Neural progenitor cell (in vitro differentiated cells): ENCODE results near the gene EVC. TPM values are rescaled to one million over a fixed set of nuclear protein-coding genes. Genes with fewer than 3 reads are reported as not detected.
A peak's percentile ranks its signal among the peaks of the same experiment; 100 is the strongest.

Experiments
- DNase-seq: peaks from one replicate; pipeline ENCODE4 v3.0.0-alpha.2; 2016; ENCODE audit warnings: low spot score
- H2AFZ ChIP-seq: fragments of 200-600 bp; sonication (generic); replicated peaks from 2 replicates; pipeline ENCODE4 v1.6.1; 2016; ENCODE audit warnings: antibody characterized with exemption
- H3F3A ChIP-seq: fragments of 200-600 bp; sonication (generic); 2 replicates; pipeline ENCODE4 v1.6.1; 2016; ENCODE audit warnings: antibody characterized with exemption, low read depth
- H3K27ac ChIP-seq: fragments of 200-600 bp; sonication (generic); 2 replicates; pipeline ENCODE4 v1.5.1; 2016; ENCODE audit warnings: mild to moderate bottlenecking
- H3K27me3 ChIP-seq: fragments of 200-600 bp; sonication (generic); 2 replicates; pipeline ENCODE4 v1.6.1; 2016; ENCODE audit warnings: mild to moderate bottlenecking, moderate library complexity
- H3K36me3 ChIP-seq: fragments of 200-600 bp; sonication (generic); 2 replicates; pipeline ENCODE4 v1.5.1; 2016
- H3K4me1 ChIP-seq: fragments of 200-600 bp; sonication (generic); 2 replicates; pipeline ENCODE4 v1.6.1; 2016; ENCODE audit warnings: mixed run types
- H3K4me2 ChIP-seq: fragments of 200-600 bp; sonication (generic); 2 replicates; pipeline ENCODE4 v1.6.1; 2016
- H3K4me3 ChIP-seq: fragments of 200-600 bp; sonication (generic); 2 replicates; pipeline ENCODE4 v1.5.1; 2016
- H3K79me2 ChIP-seq: fragments of 200-600 bp; sonication (generic); 2 replicates; pipeline ENCODE4 v1.6.1; 2016; ENCODE audit warnings: low read depth
- H3K9ac ChIP-seq: fragments of 200-600 bp; sonication (generic); 2 replicates; pipeline ENCODE4 v1.6.1; 2016
- H3K9me3 ChIP-seq: fragments of 200-600 bp; sonication (generic); 2 replicates; pipeline ENCODE4 v1.5.1; 2016; ENCODE audit warnings: low read depth
- H4K20me1 ChIP-seq: fragments of 200-600 bp; sonication (generic); 2 replicates; pipeline ENCODE4 v1.6.1; 2016; ENCODE audit warnings: low read depth
- H3K27ac Mint-ChIP-seq: 3 replicates; pipeline ENCODE4 v1.8.0; 2021; ENCODE audit warnings: mixed read lengths
- H3K27me3 Mint-ChIP-seq: 2 replicates; pipeline ENCODE4 v1.8.0; 2022; ENCODE audit warnings: low read depth, mild to moderate bottlenecking, inconsistent platforms, moderate library complexity, mixed read lengths; ENCODE audit not compliant: insufficient read depth
- H3K36me3 Mint-ChIP-seq: 3 replicates; pipeline ENCODE4 v1.8.0; 2021; ENCODE audit warnings: mixed read lengths
- H3K4me1 Mint-ChIP-seq: 3 replicates; pipeline ENCODE4 v1.8.0; 2021; ENCODE audit warnings: mixed read lengths
- H3K4me3 Mint-ChIP-seq: 3 replicates; pipeline ENCODE4 v1.8.0; 2021; ENCODE audit warnings: mild to moderate bottlenecking, moderate library complexity, mixed read lengths
- H3K9me3 Mint-ChIP-seq: 3 replicates; pipeline ENCODE4 v1.8.0; 2020; ENCODE audit warnings: mixed read lengths
- EZH2 ChIP-seq: fragments of 200-600 bp; sonication (generic); IDR thresholded peaks from 2 replicates; pipeline ENCODE4 v1.6.1; 2017; ENCODE audit warnings: antibody characterized with exemption, mild to moderate bottlenecking, moderate library complexity
- EZH2phosphoT487 ChIP-seq: fragments of 200-600 bp; sonication (generic); IDR thresholded peaks from 2 replicates; pipeline ENCODE4 v1.6.1; 2017; ENCODE audit warnings: antibody characterized with exemption
- total RNA-seq: library from RNA; depleted of rRNA; stranded (reverse); fragments of >200 nt; gene quantifications from 2 replicates; pipeline ENCODE4 v1.2.3, GENCODE V29; 2015; ENCODE audit warnings: low replicate concordance
- TF ChIP-seq, protein P1 (sequence below): fragments of 200-600 bp; sonication (generic); IDR thresholded peaks from 2 replicates; pipeline ENCODE4 v1.5.1; 2017; ENCODE audit warnings: antibody characterized with exemption, mild to moderate bottlenecking

Gene EVC
- total RNA-seq, 1 donor from 2014 or later: 3.6 TPM

DNA sequence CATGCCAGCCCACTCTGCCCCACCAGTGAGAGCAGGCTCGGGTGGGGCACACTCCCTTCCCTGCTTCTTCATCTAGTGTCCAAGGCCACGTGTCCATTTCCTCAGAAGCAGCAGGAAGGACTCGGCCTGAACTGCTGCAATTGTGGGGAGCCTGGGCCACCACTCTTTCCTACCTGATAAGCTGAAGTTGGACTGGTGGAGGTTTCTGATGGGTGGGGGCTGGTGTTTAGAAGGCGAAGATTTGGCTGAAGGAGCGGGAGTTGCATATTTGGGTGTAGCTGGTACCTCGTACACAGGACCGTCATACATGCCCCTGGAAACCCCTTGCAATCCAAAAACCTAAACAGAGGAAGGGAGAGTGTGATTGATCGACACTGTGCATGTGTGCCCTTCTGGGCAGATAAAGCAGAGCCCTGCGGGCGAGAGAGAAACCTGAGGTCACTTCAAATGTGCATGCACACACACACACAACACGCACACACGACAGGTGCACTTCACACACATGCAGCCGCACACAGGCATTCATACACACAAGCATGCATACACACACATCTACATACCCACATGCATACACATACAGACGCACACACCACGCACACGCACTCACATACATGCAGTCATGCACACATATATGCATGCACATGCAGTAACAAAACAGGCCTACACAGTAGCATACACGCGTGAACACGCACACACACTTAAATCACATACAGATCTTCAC lies 114.5 kb downstream of the EVC start:
- H3K4me3 Mint-ChIP-seq: no peak overlapping the region
- peaks cover 61% of the 10 kb centered on the region for H3K36me3 Mint-ChIP-seq
- no peaks in the 10 kb centered on the region for H3K27me3 ChIP-seq

DNA sequence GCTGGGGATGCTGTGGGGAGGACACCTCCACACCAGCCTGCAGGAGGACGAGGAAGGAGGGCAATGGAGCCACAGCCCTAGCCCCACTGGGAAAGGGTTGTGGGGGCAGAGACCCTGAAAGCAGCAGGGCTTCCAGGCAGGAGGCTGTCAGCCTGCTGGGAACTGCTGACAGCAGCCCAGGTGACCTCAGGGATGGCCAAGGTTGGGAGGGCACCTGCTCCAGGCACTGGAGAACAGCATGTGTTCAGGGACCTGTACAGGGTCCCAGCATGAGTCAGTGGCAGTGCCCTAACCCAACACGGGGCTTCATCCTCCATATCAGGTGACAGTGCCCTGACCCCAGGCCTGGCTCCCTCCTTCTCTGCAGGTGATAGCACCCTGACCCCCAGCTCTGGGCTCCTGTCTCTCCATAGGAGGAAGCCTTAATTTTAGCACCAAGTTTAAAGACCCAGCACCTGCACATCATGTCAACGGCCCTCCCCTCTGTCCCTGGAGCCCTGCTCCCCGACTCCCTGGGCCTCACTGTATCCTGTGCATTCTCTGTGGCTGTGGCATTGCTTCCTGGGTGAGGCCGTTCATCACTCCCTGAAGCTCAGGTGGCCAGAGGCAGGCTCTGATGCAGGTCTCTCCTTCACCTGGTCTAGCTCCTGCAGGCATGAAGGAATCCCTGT lies 115.6 kb downstream of the EVC start:
- Mint-ChIP-seq H3K27me3 (peaks cover 3% of the 10 kb centered on the region), H3K9me3 (no peaks in the 10 kb centered on the region), H3K27ac (no peak overlapping the region), H3K36me3 (peaks cover 54% of the 10 kb centered on the region), H3K4me1 (no peaks in the 10 kb centered on the region), H3K4me3 (no peak overlapping the region)
- Histone ChIP-seq H3K27ac (no peak overlapping the region), H3K79me2 (no peaks in the 10 kb centered on the region), H3K4me1 (no peaks in the 10 kb centered on the region), H4K20me1 (peaks cover 3% of the 10 kb centered on the region), H3K9me3 (no peaks in the 10 kb centered on the region), H3K36me3 (peaks cover 5% of the 10 kb centered on the region), H2AFZ (no peak overlapping the region), H3K4me3 (no peak overlapping the region), H3K4me2 (no peak overlapping the region), H3K9ac (no peak overlapping the region), H3K27me3 (no peaks in the 10 kb centered on the region), H3F3A (peaks cover 8% of the 10 kb centered on the region)
- TF ChIP-seq, protein P1, sequence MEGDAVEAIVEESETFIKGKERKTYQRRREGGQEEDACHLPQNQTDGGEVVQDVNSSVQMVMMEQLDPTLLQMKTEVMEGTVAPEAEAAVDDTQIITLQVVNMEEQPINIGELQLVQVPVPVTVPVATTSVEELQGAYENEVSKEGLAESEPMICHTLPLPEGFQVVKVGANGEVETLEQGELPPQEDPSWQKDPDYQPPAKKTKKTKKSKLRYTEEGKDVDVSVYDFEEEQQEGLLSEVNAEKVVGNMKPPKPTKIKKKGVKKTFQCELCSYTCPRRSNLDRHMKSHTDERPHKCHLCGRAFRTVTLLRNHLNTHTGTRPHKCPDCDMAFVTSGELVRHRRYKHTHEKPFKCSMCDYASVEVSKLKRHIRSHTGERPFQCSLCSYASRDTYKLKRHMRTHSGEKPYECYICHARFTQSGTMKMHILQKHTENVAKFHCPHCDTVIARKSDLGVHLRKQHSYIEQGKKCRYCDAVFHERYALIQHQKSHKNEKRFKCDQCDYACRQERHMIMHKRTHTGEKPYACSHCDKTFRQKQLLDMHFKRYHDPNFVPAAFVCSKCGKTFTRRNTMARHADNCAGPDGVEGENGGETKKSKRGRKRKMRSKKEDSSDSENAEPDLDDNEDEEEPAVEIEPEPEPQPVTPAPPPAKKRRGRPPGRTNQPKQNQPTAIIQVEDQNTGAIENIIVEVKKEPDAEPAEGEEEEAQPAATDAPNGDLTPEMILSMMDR: no peak
- TF ChIP-seq EZH2: no peak
- DNase-seq: no peak

More for the DNA sequence above, 114.5 kb downstream of the EVC start:
- TF ChIP-seq EZH2phosphoT487 (no peak), EZH2 (no peak)
- TF ChIP-seq, protein P1: no peak
- no peak overlapping the region for H3K4me3 ChIP-seq
- no peaks in the 10 kb centered on the region for H3K9me3 Mint-ChIP-seq
- H3K79me2 ChIP-seq: no peaks in the 10 kb centered on the region
- peaks cover 5% of the 10 kb centered on the region for H3K27me3 Mint-ChIP-seq
- no peak overlapping the region for H3K9ac ChIP-seq
- no peak overlapping the region for H3K27ac ChIP-seq
- no peak for DNase-seq
- peaks cover 5% of the 10 kb centered on the region for H3K36me3 ChIP-seq
- H3K27ac Mint-ChIP-seq: no peak overlapping the region
- H4K20me1 ChIP-seq: peaks cover 3% of the 10 kb centered on the region
- H3K4me1 ChIP-seq: no peaks in the 10 kb centered on the region
- H3K9me3 ChIP-seq: no peaks in the 10 kb centered on the region
- H2AFZ ChIP-seq: no peak overlapping the region
- H3K4me1 Mint-ChIP-seq: no peaks in the 10 kb centered on the region
- peaks cover 8% of the 10 kb centered on the region for H3F3A ChIP-seq
- H3K4me2 ChIP-seq: no peak overlapping the region

DNA sequence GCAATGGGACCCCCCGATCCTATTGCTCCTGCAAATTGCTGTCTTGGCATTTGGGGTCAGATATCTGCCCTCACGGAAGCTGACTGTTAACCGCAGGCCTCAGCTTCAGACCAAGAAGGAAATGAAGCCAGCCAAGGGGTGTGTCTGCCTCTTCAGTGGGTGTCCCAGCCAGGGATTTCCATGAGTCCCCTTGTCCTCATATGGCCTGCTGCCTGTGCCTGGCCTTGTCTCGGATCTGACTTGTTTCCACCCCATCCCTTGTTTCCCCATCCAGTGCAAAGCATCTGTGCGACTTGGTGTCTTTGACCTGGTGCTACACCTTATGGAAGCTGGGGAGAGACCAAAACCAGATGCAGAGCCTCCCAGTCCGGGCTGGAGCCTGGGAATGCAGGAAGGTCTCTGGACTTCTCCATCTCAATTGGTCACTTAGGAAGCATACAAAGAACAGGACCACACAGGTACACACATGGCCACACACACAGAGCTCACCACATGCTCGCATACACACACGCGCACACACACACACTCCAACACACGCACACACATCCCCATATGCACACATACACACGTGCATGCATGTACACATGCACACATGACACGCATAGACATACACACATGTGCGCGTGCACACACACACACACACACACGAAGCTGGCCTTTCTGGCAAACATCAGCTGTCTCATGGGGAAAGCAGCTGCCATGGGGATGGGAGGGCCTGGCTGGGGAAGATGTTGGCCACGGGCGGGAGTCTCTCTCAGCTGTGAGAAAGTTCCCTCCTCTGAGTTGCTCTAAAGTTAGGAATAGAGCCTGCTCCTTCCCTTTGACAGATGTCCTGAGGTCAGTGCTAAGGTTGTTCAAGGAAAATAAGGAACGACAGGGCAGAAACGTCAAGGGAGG lies 116.4 kb downstream of the EVC start:
- no peaks in the 10 kb centered on the region for H3K9me3 Mint-ChIP-seq
- Histone ChIP-seq H3K36me3 (peaks cover 5% of the 10 kb centered on the region), H3K27me3 (no peaks in the 10 kb centered on the region), H3F3A (peaks cover 8% of the 10 kb centered on the region), H3K4me3 (no peak overlapping the region), H4K20me1 (no peaks in the 10 kb centered on the region), H3K27ac (no peak overlapping the region), H2AFZ (no peak overlapping the region), H3K9ac (no peak overlapping the region), H3K4me1 (no peaks in the 10 kb centered on the region), H3K4me2 (no peak overlapping the region), H3K79me2 (no peaks in the 10 kb centered on the region), H3K9me3 (no peaks in the 10 kb centered on the region)
- no peak overlapping the region for H3K4me3 Mint-ChIP-seq
- no peak for DNase-seq
- no peaks in the 10 kb centered on the region for H3K4me1 Mint-ChIP-seq
- peaks cover 3% of the 10 kb centered on the region for H3K27me3 Mint-ChIP-seq
- H3K27ac Mint-ChIP-seq: peak overlapping the region; percentile 19
- peaks cover 51% of the 10 kb centered on the region for H3K36me3 Mint-ChIP-seq
- no peak for TF ChIP-seq EZH2phosphoT487
- no peak for TF ChIP-seq EZH2
- TF ChIP-seq, protein P1: no peak
